Fibroblast of lung (primary cell): ENCODE measurements around the gene ZNF618.

Experiments
- CTCF ChIP-seq, 2 donors: IDR thresholded peaks in 1 of 2; conservative IDR thresholded peaks in 1 of 2; 1 replicate in 1 of 2; 2 replicates in 1 of 2; pipeline ENCODE4 v1.5.1; 2011 to 2012; ENCODE audit warnings: low read length in 2 of 2, control low read depth in 1 of 2, inconsistent platforms in 1 of 2, low read depth in 1 of 2, mild to moderate bottlenecking in 1 of 2
- EZH2 ChIP-seq: IDR thresholded peaks from 2 replicates; pipeline ENCODE4 v1.5.1; 2012; ENCODE audit warnings: low read length, control low read depth, mild to moderate bottlenecking; ENCODE audit errors: missing control alignments

- TF ChIP-seq CTCF (conservative IDR thresholded peaks at IDR 0.05 in 1 of 2, IDR thresholded peaks at IDR 0.05 in 1 of 2; ENCODE audit: low read depth in 1 of 2, low read length in 2 of 2) (no peak), EZH2 (no peak)
Measured at GRCh38 chr9:113858282-113858681, 17.8 kb upstream of the ZNF618 start.
